HG02678 (cell line): Measurements from ENCODE around the gene CGB2.
"Not testable (repeated sequence)": the region's sequence is repeated elsewhere in the genome, so short reads cannot be mapped to it uniquely, and the experiment has no call there.

Experiments
- ATAC-seq: cut with Tn5 transposase; IDR thresholded peaks from one replicate; pipeline ENCODE4 v1.9.1; 2021; ENCODE audit warnings: mild to moderate bottlenecking, moderate library complexity; ENCODE audit not compliant: unreplicated experiment

CGB2 gene

GRCh38 chr19:49064768-49065611 is 33.3 kb downstream of the CGB2 start, which contains the start of gene NTF4:
Gene NTF4 (minus strand): TSS chr19:49064818. CDS start chr19:49061997, 2,821 bp downstream.
- ATAC-seq = no peak

DNA sequence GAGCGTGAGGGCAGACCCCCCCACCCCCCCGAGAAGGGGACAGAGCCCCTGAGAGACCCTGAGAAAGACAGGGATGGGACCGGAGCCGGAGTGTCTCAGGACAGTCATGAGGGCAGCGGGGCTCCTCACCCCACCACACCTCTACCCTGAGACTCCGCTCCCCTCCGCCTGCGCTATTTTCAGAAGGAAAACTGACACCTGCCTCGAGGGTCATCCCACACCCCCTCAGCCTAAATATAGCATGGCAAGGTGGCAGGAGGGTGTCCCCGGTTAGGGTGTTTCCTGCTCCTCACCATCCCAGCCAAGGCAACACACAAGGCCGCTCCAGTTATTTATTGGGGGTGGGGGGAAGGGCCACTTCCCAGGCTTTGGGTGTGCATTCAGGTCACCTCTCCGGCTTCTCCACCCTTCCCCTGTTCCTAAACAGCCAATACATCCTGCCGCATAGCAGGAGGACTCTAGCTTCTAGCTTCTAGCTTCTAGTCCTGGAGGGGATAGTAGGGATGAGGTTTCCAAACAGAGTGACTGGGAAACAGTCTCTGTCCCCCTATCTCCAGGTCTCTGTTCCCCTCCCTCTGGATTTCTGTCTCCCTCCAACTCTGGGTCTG is 34.3 kb downstream of the CGB2 start:
- ATAC-seq = no peak

GRCh38 chr19:49067554-49067953 is 35.9 kb downstream of the CGB2 start:
- ATAC-seq = no peak

- ATAC-seq = no peak
These were observed 37.3 kb downstream of the CGB2 start for GRCh38 chr19:49069026-49069425.

DNA sequence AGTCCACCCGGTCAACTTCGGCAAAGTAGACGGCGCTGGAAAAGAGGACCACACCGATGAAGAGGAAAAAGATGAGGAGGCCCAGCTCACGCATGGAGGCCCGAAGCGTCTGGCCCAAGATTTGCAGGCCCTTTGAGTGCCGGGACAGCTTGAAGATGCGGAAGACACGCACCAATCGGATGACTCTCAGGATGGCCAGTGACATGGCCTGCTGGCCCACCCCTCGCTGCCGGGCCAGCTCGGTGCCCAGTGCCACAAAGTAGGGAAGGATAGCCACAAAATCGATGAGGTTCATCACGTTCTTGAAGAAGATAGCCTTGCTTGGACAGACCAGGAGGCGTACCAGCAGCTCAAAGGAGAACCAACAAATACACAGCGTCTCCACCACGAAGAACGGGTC is 38.7 kb downstream of the CGB2 start:
- ATAC-seq = no peak

GRCh38 chr19:49071860-49072547 is 40.3 kb downstream of the CGB2 start:
- ATAC-seq = no peak

DNA sequence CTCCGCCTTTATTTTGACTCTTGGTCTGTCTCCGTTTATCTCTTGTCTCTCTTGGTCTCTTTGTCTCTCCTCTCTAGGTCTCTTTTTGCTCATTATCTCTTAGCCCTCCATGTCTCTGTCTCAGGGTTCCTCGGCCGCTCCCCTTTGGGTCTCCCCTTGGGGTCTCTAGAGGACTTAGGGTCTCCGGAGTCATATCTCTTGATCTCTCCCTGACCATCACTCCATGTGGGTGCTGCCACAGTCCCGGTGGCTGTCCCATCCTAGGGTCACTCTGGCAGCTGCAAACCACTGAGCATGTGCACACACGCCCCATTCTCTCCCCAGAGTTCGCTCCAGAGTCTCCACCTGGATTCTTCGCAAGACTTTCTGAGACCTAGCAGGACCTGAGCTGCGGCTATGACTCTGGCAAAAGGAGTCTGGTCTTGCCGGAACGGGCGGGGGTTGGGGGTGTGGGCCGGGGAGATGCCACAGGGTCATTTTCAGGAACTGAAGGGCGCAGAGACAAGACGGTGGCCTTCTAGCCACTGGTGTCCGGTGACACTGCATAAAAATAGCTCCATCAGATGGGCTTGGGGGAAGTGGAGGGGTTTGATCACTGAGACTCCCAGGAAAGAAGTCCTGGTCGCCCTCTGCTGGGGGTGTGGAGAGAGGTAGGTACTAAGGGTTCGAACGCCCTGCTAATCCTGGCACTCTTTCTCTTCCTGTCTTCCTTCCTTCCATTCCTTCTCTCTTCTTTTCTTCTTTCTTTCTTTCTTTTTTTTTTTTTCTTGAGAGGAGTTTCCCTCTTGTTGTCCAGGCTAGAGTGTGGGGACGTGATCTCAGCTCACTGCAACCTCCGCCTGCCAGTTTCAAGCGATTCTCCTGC is 42.1 kb downstream of the CGB2 start:
- ATAC-seq = no peak

- not testable (repeated sequence) for ATAC-seq
These were observed 43.2 kb downstream of the CGB2 start for GRCh38 chr19:49074869-49075268.

GRCh38 chr19:49080392-49080791 is 48.7 kb downstream of the CGB2 start:
- no peak for ATAC-seq

GRCh38 chr19:49081273-49081672 is 49.6 kb downstream of the CGB2 start:
- ATAC-seq = no peak
